ENCODE data around the gene DUOXA2.
"Not testable (repeated sequence)": the region's sequence is repeated elsewhere in the genome, so short reads cannot be mapped to it uniquely, and the experiment has no call there.

The DUOXA2 gene

DNA sequence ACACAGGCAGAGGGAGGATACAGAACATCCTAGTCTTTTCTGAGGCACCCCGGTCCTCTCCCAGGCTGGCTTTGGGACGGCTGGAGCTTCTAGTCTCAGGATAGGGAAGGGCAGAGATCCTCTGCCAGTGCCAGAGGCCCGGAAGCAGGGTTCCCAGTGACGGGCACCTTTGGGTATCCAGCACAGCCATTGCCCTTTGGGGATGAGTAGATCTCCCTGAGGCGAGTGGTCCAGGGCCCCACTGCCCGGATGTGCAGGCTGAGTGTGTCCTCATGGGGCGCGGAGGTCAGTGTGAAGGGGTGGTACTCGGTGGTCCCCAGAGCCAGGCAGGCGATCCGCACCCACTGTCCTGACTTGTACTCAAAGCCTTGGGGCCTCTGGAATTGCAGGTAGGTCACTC, 18.5 kb upstream of the DUOXA2 start:
- DNase-seq (ENCODE audit: low read depth, low spot score), result no peak

DNA sequence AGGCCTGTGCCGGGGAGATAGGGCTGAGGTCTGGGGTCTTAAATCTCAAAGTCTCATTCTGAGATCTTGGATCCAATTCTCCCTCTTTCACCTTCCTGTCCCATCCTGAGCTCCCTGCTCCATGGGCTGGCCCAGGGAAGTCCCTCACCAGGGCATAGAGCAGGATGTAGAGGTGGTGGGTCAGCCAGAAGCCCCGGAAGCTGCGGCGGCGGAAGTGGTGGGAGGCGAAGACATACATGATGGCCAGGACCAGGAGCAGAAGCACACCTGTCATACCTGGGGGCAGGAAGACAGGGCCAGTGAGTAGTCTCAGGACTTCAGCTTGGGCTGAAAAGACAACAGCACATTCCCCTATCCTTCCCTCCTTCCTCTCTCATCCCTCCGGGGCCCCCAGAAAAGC, 16.7 kb upstream of the DUOXA2 start:
- no peak for DNase-seq (ENCODE audit: low read depth, low spot score)

DNA sequence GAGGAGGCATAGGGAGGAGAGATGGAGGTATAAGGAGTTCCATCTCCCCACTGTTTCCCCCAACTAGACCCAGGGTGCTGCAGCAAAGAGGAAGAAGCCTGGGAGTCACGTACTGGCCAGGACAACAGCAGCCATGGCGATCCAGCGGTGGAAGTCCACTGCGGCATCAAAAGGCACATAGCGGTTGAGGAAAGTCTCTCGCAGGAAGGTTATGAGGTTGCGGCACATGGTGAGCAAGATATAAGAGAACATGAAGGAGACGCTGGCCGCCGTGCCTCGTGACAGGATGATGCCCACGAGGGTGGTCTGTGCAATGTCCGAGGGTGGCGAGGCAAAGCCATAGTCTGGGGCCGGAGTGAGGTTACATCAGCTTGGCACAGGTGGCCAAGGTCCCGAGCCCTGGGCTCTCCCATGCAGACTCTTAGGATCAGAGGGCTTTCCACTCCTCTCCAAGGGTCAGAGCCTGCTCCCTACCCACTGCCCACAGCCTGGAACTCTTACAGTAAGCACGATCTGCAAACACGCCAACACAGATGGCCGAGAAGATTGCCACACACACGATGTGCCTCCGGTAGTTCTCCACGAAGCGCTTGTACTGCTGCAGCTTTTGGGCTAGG, 14.5 kb upstream of the DUOXA2 start:
- no peak for DNase-seq (ENCODE audit: low read depth, low spot score)

DNA sequence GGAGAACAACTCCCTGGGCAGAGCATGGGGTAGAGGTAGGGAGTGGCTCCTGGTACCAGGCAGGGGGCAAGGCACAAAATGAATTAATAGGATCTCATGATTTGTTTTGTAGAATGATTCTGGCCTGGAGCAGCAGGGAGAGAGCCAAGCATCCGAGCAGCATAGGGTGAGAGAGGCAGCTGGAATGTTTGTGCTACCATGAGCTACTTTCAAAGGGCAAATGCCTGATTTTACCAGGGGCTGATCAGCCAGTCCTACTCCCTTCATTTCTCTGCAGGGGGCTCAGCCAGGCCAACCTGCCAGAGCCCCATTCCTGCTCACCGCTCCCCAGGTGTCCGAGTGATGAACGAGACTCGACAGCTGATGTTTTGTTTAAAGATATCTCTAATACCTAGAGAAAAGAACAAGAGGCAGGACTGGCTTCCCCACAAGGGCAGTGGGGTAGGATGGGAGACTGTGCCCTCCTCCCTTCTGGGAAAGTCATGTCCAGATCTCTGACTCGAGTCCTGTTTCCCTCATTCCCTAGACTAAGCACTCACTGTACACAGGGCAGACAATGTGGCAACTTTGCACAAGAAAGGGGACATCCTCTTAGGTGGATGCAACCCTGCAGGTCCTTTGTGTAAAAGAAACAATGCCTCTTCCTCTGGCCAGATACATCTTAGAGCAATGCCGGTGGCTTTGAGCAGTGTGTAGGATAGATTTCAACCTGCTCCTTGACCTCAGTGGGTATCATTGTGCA, 13.1 kb upstream of the DUOXA2 start:
- no peak for DNase-seq (ENCODE audit: low read depth, low spot score)

DNA sequence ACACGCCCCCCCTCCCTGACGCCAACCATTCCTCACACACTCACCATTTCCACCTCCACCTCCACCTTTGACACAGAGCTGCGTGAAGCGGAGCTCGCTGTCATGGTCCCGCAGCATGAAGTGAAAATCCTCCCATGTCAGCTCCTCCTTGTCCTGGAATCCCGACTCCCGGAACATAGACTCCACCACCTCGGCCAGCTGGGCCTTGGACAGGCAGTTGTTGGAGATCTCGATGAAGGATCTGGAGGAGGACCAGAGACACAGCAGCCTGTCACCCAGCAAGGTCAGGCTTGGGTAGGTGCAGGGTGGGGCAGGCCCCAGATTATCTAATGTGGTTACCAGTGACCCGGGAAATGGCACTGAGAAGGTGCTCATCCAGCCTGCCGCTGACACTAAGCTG, 12.4 kb upstream of the DUOXA2 start:
- DNase-seq (ENCODE audit: low read depth, low spot score), result no peak

DNA sequence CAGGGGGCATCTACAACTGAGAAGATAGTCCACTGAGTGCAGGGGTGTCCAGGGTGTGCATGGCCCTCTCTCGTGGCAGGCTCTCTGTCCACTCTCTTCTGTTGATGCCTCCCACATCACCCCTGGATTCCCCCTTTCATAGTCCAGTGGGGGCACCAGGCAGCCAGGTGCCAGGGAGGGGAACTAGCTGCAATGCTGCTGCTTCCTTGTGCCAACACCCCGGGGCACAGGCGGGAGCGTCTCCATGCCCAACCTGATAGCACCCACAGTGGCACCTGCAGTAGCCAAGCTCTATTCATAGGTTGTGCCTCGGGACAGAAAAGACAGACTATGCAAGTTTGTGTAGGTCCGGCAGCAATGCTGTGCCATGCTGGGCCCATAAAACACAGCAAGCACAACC, 11.9 kb upstream of the DUOXA2 start:
- DNase-seq (ENCODE audit: low read depth, low spot score), result no peak

DNA sequence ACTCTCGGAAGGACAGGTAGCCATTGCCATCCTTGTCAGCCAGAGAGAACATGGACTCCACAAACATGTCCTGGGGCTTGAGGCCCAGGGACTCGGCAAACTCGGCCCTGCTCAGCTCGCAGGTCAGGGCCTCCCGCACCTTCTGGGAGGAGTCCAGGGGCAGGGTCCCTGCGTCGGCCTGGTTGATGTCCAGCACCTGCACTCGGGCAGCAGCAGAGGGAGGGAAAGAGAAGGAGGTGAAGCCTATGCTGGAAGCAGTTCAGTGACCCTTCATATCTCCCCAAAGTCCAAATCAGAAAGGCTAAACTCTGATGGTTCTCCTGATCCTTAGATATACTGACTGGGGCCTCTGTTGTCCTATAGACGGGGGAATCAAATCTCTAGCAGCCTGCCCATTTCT, 10.0 kb upstream of the DUOXA2 start:
- not testable (repeated sequence) for DNase-seq (ENCODE audit: low read depth, low spot score)

DNA sequence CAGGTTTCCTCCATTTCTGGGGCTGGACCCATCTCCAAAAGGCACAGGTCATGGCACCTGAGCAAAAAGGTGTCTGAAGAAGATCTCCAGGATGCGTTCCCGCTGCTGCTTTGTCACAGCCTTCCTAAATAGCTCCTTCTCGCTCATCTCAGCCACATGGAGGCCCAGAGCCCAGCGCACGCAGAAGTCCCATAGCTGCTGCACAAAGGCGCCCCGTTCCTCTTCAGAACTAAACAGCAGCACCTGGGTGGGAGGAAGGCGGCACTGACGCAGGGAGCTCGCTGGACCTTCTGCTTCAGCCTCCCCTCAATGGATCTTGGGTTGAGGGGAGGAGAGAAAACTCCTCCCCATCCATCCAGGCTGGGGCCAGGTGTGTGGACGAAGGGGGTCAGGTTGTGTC, 8.5 kb upstream of the DUOXA2 start:
- no peak for DNase-seq (ENCODE audit: low read depth, low spot score)

DNA sequence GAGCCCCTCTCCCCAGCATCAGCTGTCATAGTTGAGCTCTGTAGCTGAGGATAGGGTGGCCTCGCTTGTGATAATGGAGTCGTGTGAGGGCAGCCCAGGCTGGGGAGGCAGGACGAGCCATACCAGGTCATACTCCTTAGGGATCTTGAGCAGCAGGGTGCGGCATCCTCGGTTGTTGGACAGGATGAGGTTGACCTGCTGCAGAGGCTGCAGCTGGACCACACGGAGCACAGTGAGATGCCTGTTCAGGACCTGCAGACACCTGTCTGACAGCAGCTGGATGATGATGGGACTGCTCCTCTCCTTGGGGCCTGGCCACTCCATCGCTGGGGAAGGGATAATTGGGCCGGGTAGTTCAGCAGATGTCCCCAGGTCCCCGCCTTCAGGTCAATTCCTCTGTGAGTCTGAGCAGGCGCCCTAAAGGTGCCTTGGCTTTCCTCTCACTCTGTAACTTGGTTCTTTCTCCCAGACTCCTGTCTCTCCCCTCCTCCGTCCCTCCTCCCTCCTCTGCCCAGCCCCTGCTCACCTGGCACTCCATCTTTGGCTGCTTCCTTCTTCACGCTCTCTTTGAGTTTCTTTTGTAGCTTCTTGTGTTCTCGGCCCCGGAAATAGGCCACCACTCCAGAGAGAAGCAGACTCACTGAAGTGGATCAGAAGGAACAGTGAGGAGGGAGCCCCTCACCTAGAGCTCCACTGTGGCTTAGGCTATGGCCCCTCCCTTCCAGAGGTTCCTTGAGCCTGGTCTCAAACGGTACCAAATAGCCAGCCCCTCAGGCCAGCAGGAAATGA, 7.9 kb upstream of the DUOXA2 start:
- no peak for DNase-seq (ENCODE audit: low read depth, low spot score)

DNA sequence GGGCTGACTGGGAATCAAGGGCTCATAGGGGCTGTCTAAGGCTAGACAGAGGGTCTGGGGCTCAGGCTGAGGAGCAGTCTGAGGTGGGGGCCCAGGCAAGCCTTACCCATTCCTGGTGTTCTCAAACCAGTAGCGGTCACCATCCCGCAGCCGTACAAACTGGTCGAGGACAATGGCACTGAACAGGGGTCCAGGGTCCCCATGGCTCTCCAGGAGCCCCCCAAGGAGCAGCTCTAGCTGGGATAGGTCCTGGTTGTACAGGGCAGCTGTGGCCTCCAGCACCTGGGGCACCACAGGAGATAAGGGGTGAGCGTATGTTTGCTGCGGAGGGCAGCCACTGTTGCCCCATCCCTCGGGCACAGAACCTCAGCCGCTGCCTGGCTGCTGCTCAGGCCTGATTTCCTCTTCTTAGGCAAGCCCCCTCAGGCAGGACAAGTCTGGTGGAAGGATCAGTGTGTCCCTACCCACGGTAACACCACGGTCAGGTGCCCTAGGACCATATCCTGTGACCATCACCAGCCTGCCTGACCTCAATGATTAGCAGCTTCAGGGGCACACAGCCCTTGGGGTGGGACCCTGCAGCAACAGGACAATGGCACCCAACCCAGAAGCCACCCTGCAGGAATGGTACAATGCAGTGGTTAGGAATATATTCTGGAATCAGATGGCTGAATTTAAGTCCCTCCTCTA, 6.0 kb upstream of the DUOXA2 start:
- no peak for DNase-seq (ENCODE audit: low read depth, low spot score)

DNA sequence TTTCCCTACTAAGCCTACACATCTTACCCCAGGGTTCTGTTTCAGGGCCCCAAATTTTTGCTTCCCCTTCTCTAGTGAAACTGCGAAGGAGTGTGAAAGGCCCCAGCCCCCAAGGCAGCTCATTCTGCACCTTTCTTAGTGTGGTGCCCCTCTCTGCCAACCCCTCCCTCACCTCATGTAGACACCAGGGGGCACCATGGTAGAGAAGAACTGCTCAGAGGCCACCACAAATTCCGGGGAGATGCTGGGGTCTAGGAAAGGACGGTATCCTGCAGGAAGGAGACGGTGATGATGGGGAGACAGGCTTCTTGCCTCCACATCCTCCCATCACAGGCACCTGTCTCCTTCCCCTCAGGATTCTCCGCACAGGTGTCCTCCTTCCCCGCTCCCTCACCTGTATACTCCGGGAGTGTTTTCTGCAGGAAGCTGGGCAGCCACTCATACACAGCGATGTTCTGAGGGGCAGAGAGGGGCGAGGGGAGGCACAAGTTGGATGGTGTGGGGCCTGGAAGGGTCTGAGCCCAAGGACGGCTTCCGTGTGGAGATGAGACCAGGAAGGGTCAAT, 3.8 kb upstream of the DUOXA2 start:
- DNase-seq (ENCODE audit: low read depth, low spot score), result no peak

DNA sequence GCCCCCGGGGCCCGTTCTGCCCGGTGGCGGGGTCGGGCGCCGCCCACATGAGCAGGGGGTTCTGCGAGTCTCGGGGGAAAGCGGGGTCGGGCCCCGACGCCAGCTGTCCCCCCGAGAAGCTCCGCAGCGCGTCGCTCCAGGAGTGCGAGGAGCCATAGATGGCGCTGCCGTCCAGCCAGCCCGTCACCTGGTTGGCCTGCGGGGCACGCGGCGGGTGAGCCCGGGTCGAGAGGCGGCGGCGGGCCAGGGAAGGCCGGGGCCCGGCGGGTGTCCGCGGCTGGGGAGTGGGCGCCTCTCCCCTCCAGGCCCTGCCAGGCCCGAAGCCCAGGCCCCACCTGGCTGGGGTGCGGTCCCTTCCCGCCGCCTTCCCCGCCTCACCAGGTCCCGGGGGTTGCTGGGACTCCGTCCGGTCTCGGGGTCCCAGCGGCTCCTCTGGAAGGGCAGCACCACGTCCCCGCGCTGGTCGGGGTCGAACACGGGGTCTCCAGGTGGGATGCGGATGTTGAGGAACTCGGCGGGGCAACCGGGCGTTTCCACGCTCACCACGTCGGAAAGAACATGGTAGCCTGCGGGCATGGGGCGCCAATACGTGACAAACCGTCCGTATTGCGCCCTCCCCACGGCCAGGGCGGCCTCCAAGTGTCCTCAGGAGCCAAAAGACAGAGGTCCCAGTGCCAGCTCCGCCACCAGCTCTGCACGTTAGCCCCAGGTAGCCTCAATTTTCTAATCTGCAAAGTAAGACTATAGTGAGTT, 2.6 kb upstream of the DUOXA2 start:
- DNase-seq (ENCODE audit: low read depth, low spot score), result no peak

DNA sequence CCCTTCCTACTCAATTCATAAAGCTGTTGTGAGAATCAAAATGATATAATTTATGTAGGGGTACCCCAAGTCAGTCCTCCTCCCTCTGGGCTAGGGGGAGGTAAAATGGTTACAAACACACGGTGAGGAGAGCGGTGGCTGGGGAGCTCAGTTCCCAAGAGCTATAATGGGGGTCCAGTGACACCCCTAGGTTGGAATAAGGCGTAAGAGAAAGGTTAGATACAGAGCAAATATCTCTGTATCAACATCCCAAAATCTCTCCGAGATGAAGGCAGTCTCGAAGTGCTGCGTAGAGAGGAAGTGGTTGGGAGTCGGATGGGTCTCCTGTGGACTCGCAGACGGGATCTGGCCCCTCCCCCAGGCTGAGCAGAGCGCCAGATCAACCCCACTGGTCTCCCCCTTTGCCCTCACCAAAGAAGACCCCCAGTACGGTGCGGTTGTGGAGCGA, 2.0 kb upstream of the DUOXA2 start:
- DNase-seq (ENCODE audit: low read depth, low spot score), result no peak

DNA sequence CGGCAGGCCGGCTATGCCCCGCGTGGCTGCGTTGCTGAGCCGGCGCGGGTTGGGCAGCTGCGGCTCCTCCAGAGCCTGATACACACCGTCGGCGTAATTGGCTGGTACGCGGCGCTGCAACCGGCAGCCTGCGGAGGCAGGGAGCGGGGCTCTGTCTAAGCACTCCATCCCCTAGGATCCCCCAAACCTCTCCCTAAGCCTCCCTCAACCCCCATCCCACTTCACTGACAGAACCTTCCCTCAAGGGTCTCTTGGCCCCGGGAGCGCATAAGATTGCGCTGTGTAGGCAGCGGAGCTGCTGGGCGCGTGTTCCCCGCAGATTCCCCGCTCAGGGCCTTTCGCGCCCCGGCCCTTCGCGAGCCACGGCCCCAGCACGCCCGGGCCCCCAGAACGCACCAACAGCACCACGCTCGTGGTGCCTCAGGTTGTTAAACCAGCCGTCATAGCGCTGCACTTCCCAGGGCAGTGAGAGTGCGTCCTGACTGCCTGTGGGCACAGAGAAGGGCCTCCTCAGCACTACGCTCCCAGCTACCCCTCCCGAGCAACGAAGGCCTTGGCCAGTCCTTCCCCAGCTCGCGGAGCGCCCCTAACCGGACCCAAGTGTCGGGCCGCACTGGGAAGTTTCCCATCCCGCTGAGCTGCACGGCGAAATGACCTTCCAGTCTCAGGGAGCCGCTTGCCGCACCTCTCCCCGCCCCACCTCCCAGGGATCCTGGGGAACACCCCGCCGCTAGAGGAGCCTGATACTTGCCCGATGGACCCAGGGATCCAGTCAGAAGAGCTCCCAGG, 1.3 kb upstream of the DUOXA2 start:
- DNase-seq (ENCODE audit: low read depth, low spot score), result no peak

DNA sequence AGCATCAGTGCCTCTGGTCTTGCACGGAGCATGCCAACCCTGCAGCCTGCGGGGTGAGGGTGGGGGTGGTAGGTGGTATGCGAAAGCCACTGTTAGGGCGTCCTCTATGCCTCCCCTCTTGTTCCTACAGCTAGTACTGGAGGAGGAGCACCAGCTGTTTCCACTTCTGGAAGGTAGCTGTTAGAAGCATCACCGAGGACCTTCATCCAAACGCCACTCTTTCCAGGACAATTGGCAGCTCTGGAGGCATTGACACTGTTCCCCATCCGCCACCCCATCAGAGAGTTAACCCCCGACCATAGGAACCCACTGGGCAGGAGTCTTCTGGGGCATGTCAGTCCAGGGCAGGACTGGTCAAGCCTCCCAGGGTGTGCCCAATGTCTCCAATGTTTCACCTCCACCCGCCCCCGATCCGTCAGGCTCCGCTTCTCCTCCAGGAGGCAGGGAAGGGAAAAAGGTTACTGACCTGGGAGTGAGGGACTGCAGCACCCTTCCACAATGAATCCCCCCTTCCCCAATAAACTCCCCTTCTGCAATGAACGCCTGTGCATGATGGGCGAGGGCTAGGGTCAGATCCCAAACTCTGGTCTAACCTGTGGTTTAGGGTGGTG, 641 bp upstream of the DUOXA2 start:
- no peak for DNase-seq (ENCODE audit: low read depth, low spot score)

DNA sequence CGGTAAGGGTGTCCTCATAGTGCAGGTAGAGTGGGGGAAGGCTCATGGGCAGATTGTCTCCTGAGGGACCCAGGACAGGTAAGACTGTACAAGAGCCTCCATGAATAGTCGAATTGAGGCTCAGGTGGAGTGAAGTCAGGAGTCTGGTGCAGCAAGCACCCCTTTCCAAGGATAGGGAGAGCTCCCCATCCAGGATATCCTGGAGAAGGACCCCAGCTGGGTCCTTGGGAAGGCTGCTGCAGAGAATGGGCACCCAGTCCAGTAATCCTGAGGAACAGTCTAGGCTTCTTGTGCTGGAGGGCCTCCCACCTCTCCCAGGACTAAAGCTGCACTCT, 592 bp downstream of the DUOXA2 start:
- DNase-seq (ENCODE audit: low read depth, low spot score), result no peak

DNA sequence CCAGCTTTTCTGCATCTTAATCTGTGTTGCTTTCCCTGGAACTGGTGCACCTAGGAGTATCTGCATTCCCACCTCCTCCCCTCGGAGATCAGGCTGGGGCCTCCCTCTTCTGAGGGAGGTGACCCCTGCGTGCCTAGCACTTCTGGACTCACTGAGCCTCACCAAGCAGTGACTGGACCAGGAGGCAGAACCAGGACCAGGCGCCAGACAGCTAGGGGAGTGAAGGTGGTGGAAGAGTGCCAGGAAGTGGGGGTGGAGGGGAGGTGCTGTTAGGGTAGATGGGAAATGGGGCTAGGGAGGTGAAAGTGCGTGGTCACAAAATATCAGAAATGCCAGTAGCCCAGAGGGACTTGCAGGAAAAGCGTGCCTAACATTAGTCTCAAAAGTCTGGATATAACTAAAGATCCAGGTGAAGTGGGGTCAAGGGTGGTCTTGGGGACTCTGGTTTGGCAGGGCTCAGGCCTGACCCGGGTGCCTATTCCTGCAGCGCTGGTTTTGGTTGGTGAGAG, 1.2 kb downstream of the DUOXA2 start:
- DNase-seq (ENCODE audit: low read depth, low spot score), result no peak

DNA sequence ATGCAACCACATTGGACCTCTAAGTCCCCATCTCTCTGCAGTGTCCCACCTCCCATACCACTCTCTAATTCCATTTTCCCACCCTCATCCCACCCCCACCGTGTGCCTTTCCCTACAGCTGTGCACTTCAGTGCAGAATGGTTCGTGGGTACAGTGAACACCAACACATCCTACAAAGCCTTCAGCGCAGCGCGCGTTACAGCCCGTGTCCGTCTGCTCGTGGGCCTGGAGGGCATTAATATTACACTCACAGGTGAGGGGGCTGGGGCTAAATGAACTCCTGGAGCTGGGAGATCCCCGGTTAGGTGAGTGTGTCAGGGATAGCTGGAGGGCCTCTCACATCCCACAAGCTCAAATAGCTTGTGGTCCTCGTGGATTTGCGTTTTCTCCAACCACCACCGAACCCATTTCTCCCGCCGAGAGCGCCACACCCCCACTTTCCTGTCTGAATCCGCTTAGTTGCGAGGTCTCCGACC, 1.9 kb downstream of the DUOXA2 start:
- DNase-seq (ENCODE audit: low read depth, low spot score), result no peak

DNA sequence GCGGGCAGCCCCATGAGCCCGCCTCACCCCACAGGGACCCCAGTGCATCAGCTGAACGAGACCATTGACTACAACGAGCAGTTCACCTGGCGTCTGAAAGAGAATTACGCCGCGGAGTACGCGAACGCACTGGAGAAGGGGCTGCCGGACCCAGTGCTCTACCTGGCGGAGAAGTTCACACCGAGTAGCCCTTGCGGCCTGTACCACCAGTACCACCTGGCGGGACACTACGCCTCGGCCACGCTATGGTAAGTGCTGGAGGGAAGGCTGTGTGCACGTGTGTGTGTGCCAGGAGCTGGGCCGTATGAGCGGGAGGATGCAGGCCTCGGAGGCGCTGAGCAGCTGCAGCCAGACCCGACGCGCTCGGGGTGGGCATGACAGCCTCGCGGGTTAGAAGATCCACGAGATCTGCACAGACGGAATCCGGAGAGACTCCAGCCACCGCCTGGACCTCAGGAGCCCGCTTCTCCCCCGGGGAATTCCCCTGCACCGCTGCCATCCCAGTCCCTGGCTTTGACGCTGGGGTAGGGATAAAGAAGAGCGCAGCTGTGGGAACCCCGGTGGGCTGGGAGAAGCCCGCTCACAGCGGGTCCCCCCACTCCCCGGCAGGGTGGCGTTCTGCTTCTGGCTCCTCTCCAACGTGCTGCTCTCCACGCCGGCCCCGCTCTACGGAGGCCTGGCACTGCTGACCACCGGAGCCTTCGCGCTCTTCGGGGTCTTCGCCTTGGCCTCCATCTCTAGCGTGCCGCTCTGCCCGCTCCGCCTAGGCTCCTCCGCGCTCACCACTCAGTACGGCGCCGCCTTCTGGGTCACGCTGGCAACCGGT, 2.6 kb downstream of the DUOXA2 start:
- no peak for DNase-seq (ENCODE audit: low read depth, low spot score)
